Right hindlimb (tissue), 1 donor: ENCODE measurements around the gene PARN.
"Not testable (repeated sequence)": the region's sequence is repeated elsewhere in the genome, so short reads cannot be mapped to it uniquely, and the experiment has no call there.

Experiments used
- DNase-seq: peaks from one replicate; pipeline ENCODE4 v3.0.0-alpha.2; 2018

Gene PARN

GRCh38 chr16:14462811-14463210 lies 167.2 kb downstream of the PARN start:
- no peak for DNase-seq

GRCh38 chr16:14460726-14461125 lies 169.3 kb downstream of the PARN start:
- DNase-seq = no peak

GRCh38 chr16:14458576-14458975 lies 171.5 kb downstream of the PARN start:
- no peak for DNase-seq

GRCh38 chr16:14456793-14457481 lies 173.1 kb downstream of the PARN start:
- no peak for DNase-seq

GRCh38 chr16:14455573-14455972 lies 174.5 kb downstream of the PARN start:
- no peak for DNase-seq

GRCh38 chr16:14454391-14454790 lies 175.7 kb downstream of the PARN start:
- no peak for DNase-seq

- no peak for DNase-seq
Observed at GRCh38 chr16:14452066-14452465, 178.0 kb downstream of the PARN start.

GRCh38 chr16:14450846-14451245 lies 179.2 kb downstream of the PARN start:
- DNase-seq = no peak

GRCh38 chr16:14449790-14450480 lies 180.1 kb downstream of the PARN start:
- no peak for DNase-seq

- DNase-seq = no peak
Observed at GRCh38 chr16:14449334-14449733, 180.7 kb downstream of the PARN start.

- no peak for DNase-seq
Observed at GRCh38 chr16:14448879-14449278, 181.2 kb downstream of the PARN start.

- no peak for DNase-seq
Observed at GRCh38 chr16:14447783-14448182, 182.3 kb downstream of the PARN start.

- no peak for DNase-seq
Observed at GRCh38 chr16:14446796-14447195, 183.3 kb downstream of the PARN start.

GRCh38 chr16:14445937-14446715 lies 183.9 kb downstream of the PARN start:
- DNase-seq = no peak

- DNase-seq = no peak
Observed at GRCh38 chr16:14444979-14445810, 184.9 kb downstream of the PARN start.

- not testable (repeated sequence) for DNase-seq
Observed at GRCh38 chr16:14441533-14441932, 188.5 kb downstream of the PARN start.

- DNase-seq = no peak
Observed at GRCh38 chr16:14438256-14438655, 191.8 kb downstream of the PARN start.

GRCh38 chr16:14437426-14437825 lies 192.6 kb downstream of the PARN start:
- peak; percentile 43 for DNase-seq

GRCh38 chr16:14436401-14436955 lies 193.6 kb downstream of the PARN start:
- DNase-seq = peak; percentile 54

GRCh38 chr16:14434860-14435259 lies 195.2 kb downstream of the PARN start:
- no peak for DNase-seq

- DNase-seq = not testable (repeated sequence)
Observed at GRCh38 chr16:14428971-14429637, 201.0 kb downstream of the PARN start.

GRCh38 chr16:14428043-14428442 lies 202.0 kb downstream of the PARN start:
- DNase-seq = no peak
